Activated naive CD8-positive, alpha-beta T cell treated with anti-CD3 and anti-CD28 coated beads for 36 hours (primary cell): ENCODE data around the gene MALL. TPM values are rescaled to one million over a fixed set of nuclear protein-coding genes. Genes with fewer than 3 reads are reported as not detected.
"Not testable (repeated sequence)": the region's sequence is repeated elsewhere in the genome, so short reads cannot be mapped to it uniquely, and the experiment has no call there.

Experiments used
- DNase-seq: peaks from one replicate; pipeline ENCODE4 v3.0.0; 2021
- H3K27ac Mint-ChIP-seq: one replicate; pipeline ENCODE4 v1.8.0; 2022; ENCODE audit warnings: mild to moderate bottlenecking, moderate library complexity, mixed read lengths
- H3K27me3 Mint-ChIP-seq: one replicate; pipeline ENCODE4 v1.8.0; 2022; ENCODE audit warnings: mild to moderate bottlenecking, mixed read lengths
- H3K36me3 Mint-ChIP-seq: one replicate; pipeline ENCODE4 v1.8.0; 2021; ENCODE audit warnings: mild to moderate bottlenecking, mixed read lengths
- H3K4me1 Mint-ChIP-seq: one replicate; pipeline ENCODE4 v1.8.0; 2021; ENCODE audit warnings: mixed read lengths
- H3K4me3 Mint-ChIP-seq: one replicate; pipeline ENCODE4 v1.8.0; 2022; ENCODE audit warnings: mild to moderate bottlenecking, moderate library complexity, mixed read lengths
- H3K9me3 Mint-ChIP-seq: one replicate; pipeline ENCODE4 v1.8.0; 2022; ENCODE audit warnings: mixed read lengths
- total RNA-seq, 2 experiments: library from RNA; stranded (reverse); gene quantifications; one replicate each; pipeline ENCODE4 v1.2.3, GENCODE V29; 2021

MALL gene
- total RNA-seq, 2 experiments from 2014 or later: 0.35 to 0.42 TPM

GRCh38 chr2:110126086-110126773, 10.6 kb upstream of the MALL start:
- no peak for DNase-seq
- H3K4me3 Mint-ChIP-seq: no peak overlapping the region
- H3K4me1 Mint-ChIP-seq: peaks cover 1% of the 10 kb centered on the region
- H3K9me3 Mint-ChIP-seq: no peaks in the 10 kb centered on the region
- no peaks in the 10 kb centered on the region for H3K27me3 Mint-ChIP-seq
- no peak overlapping the region for H3K27ac Mint-ChIP-seq
- H3K36me3 Mint-ChIP-seq: no peaks in the 10 kb centered on the region

DNA sequence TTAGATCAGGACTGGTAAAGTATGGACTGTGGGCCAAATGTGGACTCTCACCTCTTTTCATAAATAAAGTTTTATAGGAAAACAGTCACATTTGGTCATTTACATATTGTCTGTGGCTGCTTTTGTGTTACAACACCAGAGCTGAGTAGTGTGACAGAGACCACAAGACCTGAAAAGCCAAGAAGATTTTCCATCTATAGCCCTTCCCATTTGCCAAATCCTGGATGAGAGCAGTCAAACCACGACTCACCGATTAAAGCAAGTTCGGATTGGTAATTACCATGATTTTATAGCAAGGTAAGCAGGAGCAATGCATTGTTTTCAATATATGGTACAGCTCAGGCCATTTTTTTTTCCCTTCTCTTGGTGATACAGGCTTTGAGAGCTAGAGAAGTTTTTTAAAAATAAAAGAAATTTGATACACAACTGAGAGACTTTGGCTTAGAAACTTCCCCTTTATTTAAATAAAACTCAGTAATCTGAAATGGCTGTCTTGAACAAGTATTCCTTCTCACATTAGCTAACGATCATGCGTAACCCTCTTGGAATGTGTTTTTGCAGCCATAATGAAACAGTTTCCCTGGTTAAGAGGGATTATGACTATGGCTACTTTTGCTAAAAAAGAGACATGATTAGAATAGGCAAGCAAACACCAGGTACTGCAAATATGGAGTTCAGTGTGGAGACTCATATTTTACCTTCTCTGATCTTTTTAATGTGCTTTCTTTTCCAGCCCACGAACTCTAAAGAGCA, 9.5 kb upstream of the MALL start:
- Mint-ChIP-seq H3K27me3 (no peaks in the 10 kb centered on the region), H3K4me1 (no peaks in the 10 kb centered on the region), H3K9me3 (no peaks in the 10 kb centered on the region), H3K27ac (no peak overlapping the region), H3K36me3 (no peaks in the 10 kb centered on the region), H3K4me3 (no peak overlapping the region)
- DNase-seq: no peak

DNA sequence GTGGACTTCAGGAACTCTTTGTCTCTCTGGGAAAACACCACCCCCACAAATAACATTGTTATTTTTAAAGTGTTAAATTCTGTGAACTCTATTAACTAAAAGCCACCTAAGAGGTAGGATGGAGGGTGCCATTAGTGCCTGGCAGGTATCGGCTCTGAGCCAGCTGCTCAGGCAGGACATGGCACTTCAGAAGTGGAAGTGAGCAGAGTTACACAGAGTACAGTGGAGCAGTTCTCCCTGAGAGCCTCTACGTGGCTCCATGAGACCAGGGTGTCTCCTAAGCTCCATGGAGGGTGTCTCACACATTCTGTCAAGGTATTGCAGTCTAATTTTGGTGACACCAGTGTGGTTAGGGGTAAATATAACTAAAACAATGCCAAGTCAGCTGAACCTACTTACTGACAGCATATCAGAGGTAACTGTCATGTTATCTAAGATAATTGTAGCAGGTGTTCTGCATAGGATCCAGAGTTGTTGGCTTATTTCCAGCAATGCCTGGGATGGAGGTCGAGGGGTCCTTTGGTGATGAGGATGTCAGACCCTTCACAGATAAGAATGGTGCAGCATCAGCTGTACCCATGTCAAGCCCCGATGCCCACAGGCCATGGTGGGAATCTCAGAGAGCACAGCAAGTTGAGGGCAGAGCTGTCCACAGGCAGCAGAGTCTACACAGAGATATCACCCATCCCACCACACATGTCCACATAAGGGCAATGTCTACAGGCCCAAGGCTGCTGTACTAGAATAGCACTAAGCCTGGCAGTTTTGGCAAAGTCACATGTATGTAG, 8.6 kb upstream of the MALL start:
- Mint-ChIP-seq H3K27me3 (peaks cover 4% of the 10 kb centered on the region), H3K4me1 (no peaks in the 10 kb centered on the region), H3K4me3 (no peak overlapping the region), H3K9me3 (no peaks in the 10 kb centered on the region), H3K27ac (no peak overlapping the region), H3K36me3 (no peaks in the 10 kb centered on the region)
- no peak for DNase-seq

- Mint-ChIP-seq H3K9me3 (no peaks in the 10 kb centered on the region), H3K4me1 (no peaks in the 10 kb centered on the region), H3K27ac (no peak overlapping the region), H3K4me3 (no peak overlapping the region), H3K36me3 (no peaks in the 10 kb centered on the region), H3K27me3 (peaks cover 29% of the 10 kb centered on the region)
- no peak for DNase-seq
Measured at GRCh38 chr2:110121592-110121991, 6.0 kb upstream of the MALL start.

DNA sequence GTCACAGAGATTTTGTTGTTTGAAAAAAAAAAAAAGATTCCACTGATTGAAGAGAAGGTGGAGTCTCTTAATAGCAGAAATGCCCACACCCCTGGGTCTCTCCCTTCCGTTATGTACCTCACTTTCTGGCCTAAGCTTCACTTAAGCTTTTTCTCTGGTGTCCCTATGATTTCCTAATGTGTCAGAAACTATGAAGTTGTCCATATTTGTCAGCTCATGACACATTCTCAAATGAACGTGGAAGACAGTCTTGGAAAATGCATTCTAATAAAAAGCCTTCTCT, 5.4 kb upstream of the MALL start:
- H3K4me3 Mint-ChIP-seq: no peak overlapping the region
- H3K36me3 Mint-ChIP-seq: no peaks in the 10 kb centered on the region
- no peaks in the 10 kb centered on the region for H3K4me1 Mint-ChIP-seq
- peak overlapping the region; percentile 2 for H3K27ac Mint-ChIP-seq
- H3K27me3 Mint-ChIP-seq: peaks cover 35% of the 10 kb centered on the region
- H3K9me3 Mint-ChIP-seq: no peaks in the 10 kb centered on the region
- DNase-seq: no peak

DNA sequence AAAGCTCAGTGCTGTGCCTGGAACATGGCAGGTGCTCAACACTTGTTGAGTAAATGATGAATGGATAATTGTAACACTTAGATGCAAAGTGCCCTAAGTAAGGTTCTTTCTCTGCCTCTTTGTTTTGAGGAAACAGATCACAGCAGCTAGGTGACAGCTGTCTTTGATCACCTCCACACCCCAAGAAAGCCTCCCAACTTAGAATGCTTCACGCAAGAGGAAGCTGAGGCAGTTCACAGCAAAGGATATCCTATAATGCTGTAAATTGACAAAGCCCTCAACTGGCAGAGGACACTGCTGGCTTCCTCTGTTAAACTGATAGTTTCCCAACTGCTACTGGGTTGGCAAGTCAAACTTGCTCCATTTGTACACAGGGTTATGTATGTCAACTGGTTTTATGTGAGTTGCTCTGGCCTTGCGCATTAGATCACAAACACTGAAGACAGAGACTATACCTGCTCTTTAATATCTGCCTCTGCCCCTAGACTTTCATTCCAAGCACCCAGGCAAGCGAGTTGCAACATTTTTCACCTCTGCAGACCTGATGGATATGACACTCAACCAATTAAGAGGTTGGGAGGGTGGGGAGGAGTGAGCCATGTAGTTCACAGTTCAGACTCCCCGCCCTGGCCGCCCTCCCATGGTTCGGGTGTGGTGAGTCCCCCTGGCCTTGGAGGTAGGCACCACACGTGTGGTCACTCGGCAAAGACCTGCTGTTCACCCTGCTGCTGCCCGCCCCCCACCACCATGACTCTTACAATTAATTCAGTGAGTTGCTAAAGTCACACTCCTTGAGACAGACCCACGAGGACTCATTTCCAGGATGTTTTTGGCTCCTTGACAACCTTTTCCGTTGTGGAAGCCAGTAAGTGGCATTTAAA, 4.8 kb upstream of the MALL start:
- Mint-ChIP-seq H3K36me3 (no peaks in the 10 kb centered on the region), H3K4me3 (no peak overlapping the region), H3K27ac (no peak overlapping the region), H3K27me3 (peaks cover 41% of the 10 kb centered on the region), H3K9me3 (no peaks in the 10 kb centered on the region), H3K4me1 (no peaks in the 10 kb centered on the region)
- no peak for DNase-seq

GRCh38 chr2:110116033-110116710, 550 bp upstream of the MALL start:
- peaks cover 2% of the 10 kb centered on the region for H3K4me1 Mint-ChIP-seq
- peaks cover 81% of the 10 kb centered on the region for H3K27me3 Mint-ChIP-seq
- no peaks in the 10 kb centered on the region for H3K36me3 Mint-ChIP-seq
- H3K4me3 Mint-ChIP-seq: no peak overlapping the region
- H3K9me3 Mint-ChIP-seq: peaks cover 2% of the 10 kb centered on the region
- H3K27ac Mint-ChIP-seq: no peak overlapping the region
- no peak for DNase-seq

GRCh38 chr2:110114831-110115255, 779 bp downstream of the MALL start:
- H3K36me3 Mint-ChIP-seq: no peaks in the 10 kb centered on the region
- H3K4me3 Mint-ChIP-seq: no peak overlapping the region
- H3K4me1 Mint-ChIP-seq: peaks cover 7% of the 10 kb centered on the region
- H3K27ac Mint-ChIP-seq: no peak overlapping the region
- H3K27me3 Mint-ChIP-seq: peaks cover 94% of the 10 kb centered on the region
- peaks cover 7% of the 10 kb centered on the region for H3K9me3 Mint-ChIP-seq
- no peak for DNase-seq

DNA sequence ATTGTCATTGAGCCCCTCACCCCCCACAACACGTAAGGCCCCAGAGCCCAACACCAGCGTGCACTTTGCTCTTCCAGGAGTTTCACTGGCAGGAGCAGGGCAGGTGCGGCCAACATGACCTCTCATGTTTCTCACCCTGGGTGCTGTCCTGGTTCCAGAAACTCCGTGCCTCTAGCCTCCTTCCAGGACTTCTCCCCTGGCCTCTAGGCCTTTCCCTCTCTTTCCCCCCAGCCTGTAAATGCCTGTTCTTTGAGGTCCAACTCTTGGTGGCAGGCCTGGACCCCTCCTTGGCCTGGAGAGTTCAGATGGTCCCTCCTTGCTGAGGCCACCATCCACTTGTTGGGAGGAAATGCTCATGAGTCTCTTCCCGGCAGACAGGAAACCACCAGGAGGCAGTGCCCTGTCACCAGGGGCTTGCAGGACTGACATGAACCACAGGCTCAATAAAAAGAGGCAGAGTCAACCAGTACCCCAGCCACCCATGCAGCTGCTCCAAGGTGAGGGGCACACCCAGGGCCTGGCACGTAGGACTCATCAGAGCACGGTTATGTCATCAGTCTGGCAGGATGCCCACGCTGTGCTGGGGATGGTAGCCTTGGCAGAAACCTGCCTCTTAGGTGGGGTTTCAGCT, 1.5 kb downstream of the MALL start:
- Mint-ChIP-seq H3K9me3 (peaks cover 8% of the 10 kb centered on the region), H3K4me3 (no peak overlapping the region), H3K36me3 (no peaks in the 10 kb centered on the region), H3K27me3 (peaks cover 94% of the 10 kb centered on the region), H3K27ac (no peak overlapping the region), H3K4me1 (peaks cover 13% of the 10 kb centered on the region)
- no peak for DNase-seq

DNA sequence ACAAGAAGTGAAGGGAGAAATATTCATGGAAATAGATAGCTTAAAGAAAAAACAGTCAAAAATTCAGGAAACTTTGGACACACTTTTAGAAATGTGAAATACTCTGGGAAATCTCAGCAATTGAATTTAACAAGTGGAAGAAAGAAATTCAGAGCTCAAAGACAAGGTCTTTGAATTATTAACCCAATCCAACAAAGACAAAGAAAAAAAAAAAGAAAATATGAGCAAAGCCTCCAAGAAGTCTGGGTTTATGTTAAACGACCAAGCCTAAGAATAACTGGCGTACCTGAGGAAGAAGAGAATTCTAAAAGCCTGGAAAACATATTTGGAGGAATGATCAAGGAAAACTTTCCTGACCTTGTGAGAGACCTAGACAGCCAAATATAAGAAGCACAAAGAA, 7.3 kb downstream of the MALL start:
- H3K9me3 Mint-ChIP-seq, DNase-seq, H3K36me3 Mint-ChIP-seq, H3K27ac Mint-ChIP-seq, H3K4me3 Mint-ChIP-seq: not testable (repeated sequence)
- peaks cover 11% of the 10 kb centered on the region for H3K4me1 Mint-ChIP-seq
- peaks cover 88% of the 10 kb centered on the region for H3K27me3 Mint-ChIP-seq

GRCh38 chr2:110107092-110108079, 8.2 kb downstream of the MALL start:
- no peaks in the 10 kb centered on the region for H3K36me3 Mint-ChIP-seq
- no peak overlapping the region for H3K27ac Mint-ChIP-seq
- DNase-seq: no peak
- peaks cover 89% of the 10 kb centered on the region for H3K27me3 Mint-ChIP-seq
- H3K4me3 Mint-ChIP-seq: no peak overlapping the region
- peaks cover 11% of the 10 kb centered on the region for H3K4me1 Mint-ChIP-seq
- H3K9me3 Mint-ChIP-seq: peaks cover 9% of the 10 kb centered on the region

- H3K9me3 Mint-ChIP-seq: peaks cover 7% of the 10 kb centered on the region
- peaks cover 82% of the 10 kb centered on the region for H3K27me3 Mint-ChIP-seq
Measured at GRCh38 chr2:110106642-110107041, 9.0 kb downstream of the MALL start.

More at GRCh38 chr2:110106642-110107041, 9.0 kb downstream of the MALL start:
- H3K4me3 Mint-ChIP-seq: no peak overlapping the region
- H3K4me1 Mint-ChIP-seq: peaks cover 13% of the 10 kb centered on the region
- H3K27ac Mint-ChIP-seq: no peak overlapping the region
- no peaks in the 10 kb centered on the region for H3K36me3 Mint-ChIP-seq
- DNase-seq: no peak
